Stimulated activated CD8-positive, alpha-beta memory T cell treated with anti-CD3 and anti-CD28 coated beads, Interleukin-2, amount 100 ng/mL, for 48 hours (primary cell): Measurements from ENCODE around the gene TTC34.
"Not testable (repeated sequence)": the region's sequence is repeated elsewhere in the genome, so short reads cannot be mapped to it uniquely, and the experiment has no call there.

Source experiments
- DNase-seq, 2 donors: peaks; one replicate each; pipeline ENCODE4 v3.0.0-alpha.2; 2020; ENCODE audit warnings: low read depth in 2 of 2

Gene TTC34

GRCh38 chr1:2798958-2799357 is 2.5 kb downstream of the TTC34 start:
- DNase-seq, result not testable (repeated sequence)

GRCh38 chr1:2797741-2798016 is 3.8 kb downstream of the TTC34 start:
- no peak for DNase-seq

- DNase-seq, result no peak
These were observed 4.4 kb downstream of the TTC34 start for GRCh38 chr1:2796890-2797740.

- no peak for DNase-seq
These were observed 5.6 kb downstream of the TTC34 start for GRCh38 chr1:2795926-2796325.

GRCh38 chr1:2791027-2791760 is 10.3 kb downstream of the TTC34 start:
- DNase-seq, result no peak

GRCh38 chr1:2789986-2790581 is 11.4 kb downstream of the TTC34 start:
- no peak for DNase-seq

- DNase-seq, result no peak
These were observed 12.1 kb downstream of the TTC34 start for GRCh38 chr1:2789164-2789985.

GRCh38 chr1:2788506-2789163 is 12.9 kb downstream of the TTC34 start:
- no peak for DNase-seq

GRCh38 chr1:2787163-2787911 is 14.2 kb downstream of the TTC34 start:
- DNase-seq, result no peak

- peak; percentile 62 to 68 for DNase-seq
These were observed 14.9 kb downstream of the TTC34 start for GRCh38 chr1:2786329-2787162.

GRCh38 chr1:2785631-2786328 is 15.7 kb downstream of the TTC34 start:
- DNase-seq, result no peak

GRCh38 chr1:2784854-2785630 is 16.5 kb downstream of the TTC34 start:
- no peak for DNase-seq

- no peak for DNase-seq
These were observed 17.8 kb downstream of the TTC34 start for GRCh38 chr1:2783435-2784397.

GRCh38 chr1:2783069-2783434 is 18.4 kb downstream of the TTC34 start:
- no peak for DNase-seq

GRCh38 chr1:2781627-2782026 is 19.9 kb downstream of the TTC34 start:
- DNase-seq, result no peak

GRCh38 chr1:2778220-2778592 is 23.3 kb downstream of the TTC34 start:
- DNase-seq, result no peak

- no peak for DNase-seq
These were observed 23.9 kb downstream of the TTC34 start for GRCh38 chr1:2777424-2778219.
